ENCODE data around the gene SLC45A2.

The SLC45A2 gene

GRCh38 chr5:33941090-33941489 lies 43.4 kb downstream of the SLC45A2 start:
- no peak for DNase-seq (ENCODE audit: extremely low read depth, insufficient read length)
- Histone ChIP-seq H3K4me3 (replicated peaks; ENCODE audit: low read depth, low read length) (no peak overlapping the region), H3K36me3 (ENCODE audit: control insufficient read depth, insufficient read depth, low read length) (no peaks in the 10 kb centered on the region), H3K27me3 (replicated peaks; ENCODE audit: control insufficient read depth, insufficient read depth, low read length) (no peaks in the 10 kb centered on the region)
- TF ChIP-seq, protein P1, sequence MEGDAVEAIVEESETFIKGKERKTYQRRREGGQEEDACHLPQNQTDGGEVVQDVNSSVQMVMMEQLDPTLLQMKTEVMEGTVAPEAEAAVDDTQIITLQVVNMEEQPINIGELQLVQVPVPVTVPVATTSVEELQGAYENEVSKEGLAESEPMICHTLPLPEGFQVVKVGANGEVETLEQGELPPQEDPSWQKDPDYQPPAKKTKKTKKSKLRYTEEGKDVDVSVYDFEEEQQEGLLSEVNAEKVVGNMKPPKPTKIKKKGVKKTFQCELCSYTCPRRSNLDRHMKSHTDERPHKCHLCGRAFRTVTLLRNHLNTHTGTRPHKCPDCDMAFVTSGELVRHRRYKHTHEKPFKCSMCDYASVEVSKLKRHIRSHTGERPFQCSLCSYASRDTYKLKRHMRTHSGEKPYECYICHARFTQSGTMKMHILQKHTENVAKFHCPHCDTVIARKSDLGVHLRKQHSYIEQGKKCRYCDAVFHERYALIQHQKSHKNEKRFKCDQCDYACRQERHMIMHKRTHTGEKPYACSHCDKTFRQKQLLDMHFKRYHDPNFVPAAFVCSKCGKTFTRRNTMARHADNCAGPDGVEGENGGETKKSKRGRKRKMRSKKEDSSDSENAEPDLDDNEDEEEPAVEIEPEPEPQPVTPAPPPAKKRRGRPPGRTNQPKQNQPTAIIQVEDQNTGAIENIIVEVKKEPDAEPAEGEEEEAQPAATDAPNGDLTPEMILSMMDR (IDR thresholded peaks at IDR 0.05; ENCODE audit: insufficient read depth, low read length, poor library complexity, severe bottlenecking) = no peak

DNA sequence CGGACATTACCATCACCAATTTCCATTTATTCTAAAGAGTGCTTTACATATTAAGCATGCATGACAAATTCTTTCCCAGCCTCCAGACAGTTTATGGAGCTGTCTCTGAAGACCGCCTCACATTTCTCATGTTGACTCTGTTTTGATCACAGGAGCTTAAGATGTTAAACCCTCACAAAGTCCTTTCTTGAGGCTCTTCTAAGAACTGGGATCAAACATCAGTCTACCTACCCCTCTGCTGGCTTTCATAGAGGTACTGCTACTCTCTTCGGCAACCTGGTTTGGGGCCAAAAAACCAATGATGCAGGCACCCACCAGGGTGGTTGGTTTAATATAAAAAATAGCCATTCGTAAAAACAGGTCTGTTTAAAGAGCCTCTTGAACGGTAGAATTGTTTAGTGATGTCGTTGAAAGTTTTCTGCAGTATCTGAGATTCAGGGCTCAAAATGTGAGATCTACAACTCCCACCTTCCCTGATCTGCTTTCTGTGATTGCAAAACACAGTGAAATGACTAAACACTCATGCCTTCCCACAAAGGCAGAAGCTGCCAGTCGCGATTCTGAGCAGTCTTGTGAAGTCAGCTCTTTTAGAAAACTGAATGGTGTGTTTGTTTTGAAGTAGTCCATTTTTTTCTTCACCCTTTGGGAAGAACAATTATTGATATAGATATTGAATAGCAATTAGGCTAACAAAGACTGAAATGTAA lies 44.8 kb downstream of the SLC45A2 start:
- Histone ChIP-seq H3K4me3 (replicated peaks; ENCODE audit: low read depth, low read length) (no peak overlapping the region), H3K36me3 (ENCODE audit: control insufficient read depth, insufficient read depth, low read length) (no peaks in the 10 kb centered on the region), H3K27me3 (replicated peaks; ENCODE audit: control insufficient read depth, insufficient read depth, low read length) (no peaks in the 10 kb centered on the region)
- TF ChIP-seq, protein P1 (IDR thresholded peaks at IDR 0.05; ENCODE audit: insufficient read depth, low read length, poor library complexity, severe bottlenecking) = no peak
- no peak for DNase-seq (ENCODE audit: extremely low read depth, insufficient read length)

DNA sequence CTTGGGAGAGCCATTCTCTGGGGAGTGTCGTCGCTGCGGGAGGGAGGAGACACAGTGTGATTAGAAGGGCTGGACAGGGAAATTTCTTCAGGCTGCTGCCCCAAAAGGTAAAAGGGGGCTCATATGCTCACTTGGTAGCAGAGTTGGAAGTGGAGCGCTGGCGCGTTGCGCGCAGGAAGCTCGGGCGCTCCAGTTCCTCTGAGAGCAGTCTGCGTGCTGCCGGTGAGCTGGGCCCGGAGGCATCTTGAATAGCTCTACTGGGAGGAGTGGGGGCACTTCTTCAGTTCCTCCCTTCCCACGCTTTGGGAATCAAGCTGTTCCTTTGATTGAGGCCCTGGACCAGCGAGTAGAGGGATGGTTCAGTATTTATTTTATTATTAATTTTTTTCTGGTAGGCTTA lies 45.6 kb downstream of the SLC45A2 start:
- no peaks in the 10 kb centered on the region for H3K36me3 ChIP-seq (ENCODE audit: control insufficient read depth, insufficient read depth, low read length)
- no peak for DNase-seq (ENCODE audit: extremely low read depth, insufficient read length)
- no peaks in the 10 kb centered on the region for H3K27me3 ChIP-seq (replicated peaks; ENCODE audit: control insufficient read depth, insufficient read depth, low read length)
- TF ChIP-seq, protein P1 (IDR thresholded peaks at IDR 0.05; ENCODE audit: insufficient read depth, low read length, poor library complexity, severe bottlenecking) = no peak
- no peak overlapping the region for H3K4me3 ChIP-seq (replicated peaks; ENCODE audit: low read depth, low read length)

DNA sequence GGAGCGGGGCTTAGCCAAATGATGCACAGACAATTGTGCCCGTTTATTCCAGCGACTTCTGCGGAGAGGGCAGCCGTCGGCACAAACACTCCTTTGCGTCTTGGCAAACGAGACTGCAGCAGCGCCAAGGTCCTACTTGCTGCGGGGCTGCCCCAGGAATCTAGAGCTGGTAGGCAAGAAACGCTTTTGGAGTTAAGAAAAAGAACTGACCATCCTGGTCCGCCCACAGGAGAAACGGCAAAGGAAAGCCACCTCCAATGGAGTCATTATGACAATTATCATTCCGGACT lies 46.0 kb downstream of the SLC45A2 start:
- no peak for DNase-seq (ENCODE audit: extremely low read depth, insufficient read length)
- TF ChIP-seq, protein P1 (IDR thresholded peaks at IDR 0.05; ENCODE audit: insufficient read depth, low read length, poor library complexity, severe bottlenecking) = no peak
- H3K27me3 ChIP-seq (replicated peaks; ENCODE audit: control insufficient read depth, insufficient read depth, low read length) = no peaks in the 10 kb centered on the region

DNA sequence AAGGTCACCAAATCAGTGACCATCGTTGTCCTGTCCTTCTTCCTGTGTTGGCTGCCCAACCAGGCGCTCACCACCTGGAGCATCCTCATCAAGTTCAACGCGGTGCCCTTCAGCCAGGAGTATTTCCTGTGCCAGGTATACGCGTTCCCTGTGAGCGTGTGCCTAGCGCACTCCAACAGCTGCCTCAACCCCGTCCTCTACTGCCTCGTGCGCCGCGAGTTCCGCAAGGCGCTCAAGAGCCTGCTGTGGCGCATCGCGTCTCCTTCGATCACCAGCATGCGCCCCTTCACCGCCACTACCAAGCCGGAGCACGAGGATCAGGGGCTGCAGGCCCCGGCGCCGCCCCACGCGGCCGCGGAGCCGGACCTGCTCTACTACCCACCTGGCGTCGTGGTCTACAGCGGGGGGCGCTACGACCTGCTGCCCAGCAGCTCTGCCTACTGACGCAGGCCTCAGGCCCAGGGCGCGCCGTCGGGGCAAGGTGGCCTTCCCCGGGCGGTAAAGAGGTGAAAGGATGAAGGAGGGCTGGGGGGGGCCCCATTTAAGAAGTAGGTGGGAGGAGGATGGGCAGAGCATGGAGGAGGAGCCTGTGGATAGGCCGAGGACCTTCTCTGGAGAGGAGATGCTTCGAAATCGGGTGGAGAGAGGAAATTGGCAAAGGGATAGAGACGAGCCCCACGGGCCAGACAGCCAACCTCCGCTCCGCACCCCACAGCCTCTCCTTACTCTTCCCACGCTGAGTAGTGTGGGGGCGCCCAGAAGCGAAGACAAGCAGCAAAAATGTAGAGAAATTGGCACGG lies 46.6 kb downstream of the SLC45A2 start:
- Histone ChIP-seq H3K4me3 (replicated peaks; ENCODE audit: low read depth, low read length) (no peak overlapping the region), H3K27me3 (replicated peaks; ENCODE audit: control insufficient read depth, insufficient read depth, low read length) (no peaks in the 10 kb centered on the region), H3K36me3 (ENCODE audit: control insufficient read depth, insufficient read depth, low read length) (no peaks in the 10 kb centered on the region)
- TF ChIP-seq, protein P1 (IDR thresholded peaks at IDR 0.05; ENCODE audit: insufficient read depth, low read length, poor library complexity, severe bottlenecking) = no peak
- DNase-seq (ENCODE audit: extremely low read depth, insufficient read length) = no peak

More for the DNA sequence above, 46.0 kb downstream of the SLC45A2 start:
- no peak overlapping the region for H3K4me3 ChIP-seq (replicated peaks; ENCODE audit: low read depth, low read length)
- H3K36me3 ChIP-seq (ENCODE audit: control insufficient read depth, insufficient read depth, low read length) = no peaks in the 10 kb centered on the region
